ENCODE measurements around the gene RGSL1. TPM values are rescaled to one million over a fixed set of nuclear protein-coding genes. Genes with fewer than 3 reads are reported as not detected.

The RGSL1 gene
- total and polyA plus RNA-seq, 9 of the 15 experiments (the other 6 are each of a cell fraction or from before 2014, with no cell fraction given), result 0.03 TPM; not detected in 8

- H3K4me3 ChIP-seq, result no peak overlapping the region
- WGBS (ENCODE audit: insufficient coverage, low coverage, missing lambda C conversion rate), result 52% methylated on average over 4 of the region's 4 CpGs
- BruUV-seq (replicated peaks), result no TSS peak
- no peaks in the 10 kb centered on the region for H3K9me3 ChIP-seq (replicated peaks; ENCODE audit: control insufficient read depth, insufficient read depth, low read depth, low read length)
- ChIA-PET CTCF (ENCODE audit: low intra/inter-chr PET ratio) (no interaction called here), POLR2A (no interaction called here)
- no peak for DNase-seq (ENCODE audit: extremely low read depth in 1 of 4, low spot score in 3 of 4)
- no peaks in the 10 kb centered on the region for H3K9me1 ChIP-seq (ENCODE audit: control insufficient read depth, insufficient read depth, low read length)
- no peak overlapping the region for H2AFZ ChIP-seq (ENCODE audit: low read depth, low read length)
- no peak overlapping the region for H3K9ac ChIP-seq (ENCODE audit: insufficient read depth in 1 of 2, low read depth in 2 of 2, low read length in 2 of 2)
- H3K27ac ChIP-seq (ENCODE audit: extremely low read depth, low read depth, low read length), result no peak overlapping the region
- FAIRE-seq, result no peak
- H3K36me3 ChIP-seq (ENCODE audit: control insufficient read depth, insufficient read depth, low read length), result peaks cover 21% of the 10 kb centered on the region; the same call in 2 of the 3 replicates
- no peaks in the 10 kb centered on the region for H3K79me2 ChIP-seq (ENCODE audit: control insufficient read depth, insufficient read depth, low read length)
- no peak for ATAC-seq
- peaks cover 0 to 42% of the 10 kb centered on the region in 2 experiments; a peak in 4 of 5 replicates for H3K4me1 ChIP-seq (replicated peaks in 1 of 2; ENCODE audit: control insufficient read depth in 2 of 2, insufficient read depth in 2 of 2, low read length in 2 of 2)
- no peaks in the 10 kb centered on the region for H4K20me1 ChIP-seq (replicated peaks; ENCODE audit: control insufficient read depth, insufficient read depth, low read length)
- no peaks in the 10 kb centered on the region for H3K27me3 ChIP-seq (ENCODE audit: control insufficient read depth in 2 of 2, insufficient read depth in 2 of 2, low read length in 2 of 2)
- intact Hi-C loops (cut with micrococcal nuclease) (loop anchor here (10.0 kb wide), 1 partner anchor 280 kb away; no protein-coding TSS in a partner anchor), in situ Hi-C loops (cut with MboI) (loop anchor here (10.0 kb wide), 1 partner anchor 280 kb away; no protein-coding TSS in a partner anchor)
- H3K4me2 ChIP-seq (ENCODE audit: insufficient read depth, low read length), result peak overlapping the region; percentile 84
- no peak for TF ChIP-seq EWSR1 (IDR thresholded peaks at IDR 0.05; ENCODE audit: borderline replicate concordance, low read depth, partially characterized antibody)
- TF ChIP-seq GABPA (tag; conservative IDR thresholded peaks at IDR 0.05; ENCODE audit: low read depth), result no peak
- no peak for TF ChIP-seq AFF1 (IDR thresholded peaks at IDR 0.05; ENCODE audit: low read depth in 1 of 2, partially characterized antibody in 2 of 2)
- no peak for TF ChIP-seq ZNF830 (CRISPR knock-in tag; IDR thresholded peaks at IDR 0.05)
- TF ChIP-seq SAFB (IDR thresholded peaks at IDR 0.05; ENCODE audit: borderline replicate concordance, low read depth, low read length), result no peak
- TF ChIP-seq MXD1 (CRISPR knock-in tag; IDR thresholded peaks at IDR 0.05; ENCODE audit: borderline replicate concordance, poor library complexity, severe bottlenecking), result no peak
- peak; percentile 27; the same call in 1 of the 2 replicates for TF ChIP-seq TAL1 (IDR thresholded peaks at IDR 0.05)
- no peak for TF ChIP-seq ETS2 (tag; IDR thresholded peaks at IDR 0.05; ENCODE audit: borderline replicate concordance, poor library complexity, severe bottlenecking)
- no peak for TF ChIP-seq IFI16 (CRISPR knock-in tag; IDR thresholded peaks at IDR 0.05)
- TF ChIP-seq E2F6 (IDR thresholded peaks at IDR 0.05; ENCODE audit: borderline replicate concordance in 1 of 2, extremely low read depth in 1 of 2, insufficient read depth in 1 of 2, insufficient read length in 1 of 2, low read depth in 1 of 2, low read length in 1 of 2, poor library complexity in 1 of 2, severe bottlenecking in 1 of 2), result no peak
- no peak for TF ChIP-seq ZNF408 (CRISPR knock-in tag; IDR thresholded peaks at IDR 0.05; ENCODE audit: low read depth)
- TF ChIP-seq DMBX1 (CRISPR knock-in tag; IDR thresholded peaks at IDR 0.05; ENCODE audit: borderline replicate concordance), result no peak
- no peak for TF ChIP-seq MEF2D (tag; conservative IDR thresholded peaks at IDR 0.05; ENCODE audit: low read depth)
- TF ChIP-seq ERF (CRISPR knock-in tag; IDR thresholded peaks at IDR 0.05), result no peak
- no peak for TF ChIP-seq ZNF717 (CRISPR knock-in tag; IDR thresholded peaks at IDR 0.05)
- no peak for TF ChIP-seq ZNF444 (CRISPR knock-in tag; IDR thresholded peaks at IDR 0.05)
- TF ChIP-seq ZNF445 (CRISPR knock-in tag; IDR thresholded peaks at IDR 0.05; ENCODE audit: low read depth), result no peak
Measured at GRCh38 chr1:182584746-182585145, 134.8 kb downstream of the RGSL1 start.
